Right hindlimb (tissue), 1 donor: ENCODE measurements around the gene DTX3.
"Not testable (repeated sequence)": the region's sequence is repeated elsewhere in the genome, so short reads cannot be mapped to it uniquely, and the experiment has no call there.

ENCODE experiments used
- DNase-seq: peaks from one replicate; pipeline ENCODE4 v3.0.0-alpha.2; 2018

The DTX3 gene

GRCh38 chr12:57604454-57604991, at the start of gene DTX3:
Gene DTX3, plus strand, starts transcription at chr12:57604824. Its CDS starts 1,694 bp downstream, at chr12:57606518.
- peak; percentile 69 for DNase-seq

- no peak for DNase-seq
Observed at GRCh38 chr12:57554897-57555296, 49.7 kb upstream of the DTX3 start.

- DNase-seq: no peak
Observed at GRCh38 chr12:57558864-57559263, 45.8 kb upstream of the DTX3 start.

- no peak for DNase-seq
Observed at GRCh38 chr12:57560516-57560915, 44.1 kb upstream of the DTX3 start.

- not testable (repeated sequence) for DNase-seq
Observed at GRCh38 chr12:57561117-57561516, 43.5 kb upstream of the DTX3 start.

- no peak for DNase-seq
Observed at GRCh38 chr12:57563358-57563757, 41.3 kb upstream of the DTX3 start.

GRCh38 chr12:57564178-57564740, 40.4 kb upstream of the DTX3 start:
- no peak for DNase-seq

GRCh38 chr12:57568838-57569237, 35.8 kb upstream of the DTX3 start:
- no peak for DNase-seq

- DNase-seq: no peak
Observed at GRCh38 chr12:57569858-57570257, 34.8 kb upstream of the DTX3 start.

- not testable (repeated sequence) for DNase-seq
Observed at GRCh38 chr12:57570438-57570837, 34.2 kb upstream of the DTX3 start.

- no peak for DNase-seq
Observed at GRCh38 chr12:57571926-57572762, 32.5 kb upstream of the DTX3 start.

- DNase-seq: no peak
Observed at GRCh38 chr12:57574795-57575194, 29.8 kb upstream of the DTX3 start.

GRCh38 chr12:57575771-57576612, 28.6 kb upstream of the DTX3 start:
- DNase-seq: no peak

GRCh38 chr12:57576613-57577160, 27.9 kb upstream of the DTX3 start:
- DNase-seq: no peak

- no peak for DNase-seq
Observed at GRCh38 chr12:57577981-57578758, 26.5 kb upstream of the DTX3 start.

- no peak for DNase-seq
Observed at GRCh38 chr12:57579011-57579410, 25.6 kb upstream of the DTX3 start.

GRCh38 chr12:57579677-57580465, 24.8 kb upstream of the DTX3 start:
- DNase-seq: no peak

- no peak for DNase-seq
Observed at GRCh38 chr12:57580466-57580795, 24.2 kb upstream of the DTX3 start.

GRCh38 chr12:57581802-57582201, 22.8 kb upstream of the DTX3 start:
- DNase-seq: no peak

GRCh38 chr12:57582440-57582839, 22.2 kb upstream of the DTX3 start:
- DNase-seq: no peak
